Left colon (tissue), 2 donors: ENCODE results near the gene SDK2. TPM values are rescaled to one million over a fixed set of nuclear protein-coding genes. Genes with fewer than 3 reads are reported as not detected.

ENCODE experiments used
- ATAC-seq: fragments of 200-7000 bp; cut with Tn5 transposase; one replicate; pipeline ENCODE4 v1.9.1; 2020; ENCODE audit warnings: mild to moderate bottlenecking, moderate library complexity
- DNase-seq, 2 donors: peaks; one replicate each; pipeline ENCODE4 v3.0.0-alpha.2; 2020
- intact Hi-C, 2 donors: fragments of 100-400 bp; cut with DNase I in 1 of 2; cut with micrococcal nuclease in 1 of 2; formaldehyde crosslinking; loops; one replicate each; pipeline versions ENCODE4 v1.11.2 to v1.14.0; 2022; cut with DNase I, micrococcal nuclease
- total RNA-seq, 2 donors: library from RNA; stranded (reverse); fragmentation: NEBNext Ultra II Directional; extraction: Animal tissue kit (Norgen Biotek cat#: 25700); gene quantifications; one replicate each; pipeline ENCODE4 v1.2.1, GENCODE V29; 2021
- donor health status: DM: no; HTN: no; CAD: no.
- donor health status: DM: yes; HTN: yes; CAD: no.

SDK2 gene
- total RNA-seq, 2 donors from 2014 or later: 0.82 to 1.8 TPM

GRCh38 chr17:73528679-73529078, 115.6 kb downstream of the SDK2 start:
- DNase-seq: no peak
- no peak for ATAC-seq
- intact Hi-C loops: no loop called here

- DNase-seq (no peak), ATAC-seq (no peak)
- intact Hi-C loops: no loop called here
Observed at GRCh38 chr17:73526952-73527351, 117.3 kb downstream of the SDK2 start.

GRCh38 chr17:73524941-73525679, 119.1 kb downstream of the SDK2 start:
- no peak for ATAC-seq
- no peak for DNase-seq
- intact Hi-C loops: no loop called here

- no peak for ATAC-seq
- intact Hi-C loops: no loop called here
- no peak for DNase-seq
Observed at GRCh38 chr17:73522696-73523095, 121.5 kb downstream of the SDK2 start.

- ATAC-seq (no peak), DNase-seq (no peak)
- intact Hi-C loops: no loop called here
Observed at GRCh38 chr17:73522107-73522506, 122.1 kb downstream of the SDK2 start.

GRCh38 chr17:73521376-73521775, 122.9 kb downstream of the SDK2 start:
- DNase-seq (no peak), ATAC-seq (no peak)
- intact Hi-C loops: no loop called here

- ATAC-seq (no peak), DNase-seq (no peak)
- intact Hi-C loops: no loop called here
Observed at GRCh38 chr17:73520369-73520761, 123.9 kb downstream of the SDK2 start.

GRCh38 chr17:73519714-73520368, 124.4 kb downstream of the SDK2 start:
- intact Hi-C loops: no loop called here
- DNase-seq (no peak), ATAC-seq (no peak)

GRCh38 chr17:73519011-73519410, 125.2 kb downstream of the SDK2 start:
- DNase-seq (no peak), ATAC-seq (no peak)
- intact Hi-C loops: no loop called here

GRCh38 chr17:73516431-73516830, 127.8 kb downstream of the SDK2 start:
- intact Hi-C loops: no loop called here
- no peak for DNase-seq

GRCh38 chr17:73514146-73514863, 129.9 kb downstream of the SDK2 start:
- ATAC-seq: no peak
- intact Hi-C loops: no loop called here
- DNase-seq: no peak

More at GRCh38 chr17:73516431-73516830, 127.8 kb downstream of the SDK2 start:
- no peak for ATAC-seq

- DNase-seq (no peak), ATAC-seq (no peak)
- intact Hi-C loops: no loop called here
Observed at GRCh38 chr17:73513426-73513825, 130.8 kb downstream of the SDK2 start.

- DNase-seq (no peak), ATAC-seq (no peak)
- intact Hi-C loops: no loop called here
Observed at GRCh38 chr17:73511719-73512115, 132.5 kb downstream of the SDK2 start.

GRCh38 chr17:73510981-73511718, 133.1 kb downstream of the SDK2 start:
- ATAC-seq (no peak), DNase-seq (no peak)
- intact Hi-C loops: no loop called here

GRCh38 chr17:73508931-73509605, 135.2 kb downstream of the SDK2 start:
- DNase-seq (no peak), ATAC-seq (no peak)
- intact Hi-C loops: no loop called here

GRCh38 chr17:73508057-73508930, 136.0 kb downstream of the SDK2 start:
- DNase-seq (no peak), ATAC-seq (no peak)
- intact Hi-C loops: no loop called here

GRCh38 chr17:73506470-73507435, 137.5 kb downstream of the SDK2 start:
- ATAC-seq: no peak
- intact Hi-C loops: no loop called here
- no peak for DNase-seq
